OCI-LY1 (cell line): ENCODE data around the gene SLC4A2.
"Not testable (repeated sequence)": the region's sequence is repeated elsewhere in the genome, so short reads cannot be mapped to it uniquely, and the experiment has no call there.

Experiments used
- H2AFZ ChIP-seq: fragments of 200-600 bp; sonication (generic), shearing (Covaris generic); 2 replicates; pipeline ENCODE4 v1.6.0; 2014; ENCODE audit warnings: antibody characterized with exemption, mild to moderate bottlenecking, low read length
- H3F3A ChIP-seq: fragments of 200-600 bp; sonication (generic), shearing (Covaris generic); 2 replicates; pipeline ENCODE4 v1.6.0; 2014; ENCODE audit warnings: mild to moderate bottlenecking, antibody characterized with exemption, low read length, moderate library complexity; ENCODE audit not compliant: insufficient read depth
- H3K27ac ChIP-seq: fragments of 200-600 bp; sonication (generic); 2 replicates; pipeline ENCODE4 v1.5.1; 2014; ENCODE audit warnings: low read length, mixed run types, mild to moderate bottlenecking, low read depth; ENCODE audit not compliant: poor library complexity, severe bottlenecking
- H3K27me3 ChIP-seq: fragments of 200-600 bp; sonication (generic); 2 replicates; pipeline ENCODE4 v1.6.0; 2014; ENCODE audit warnings: antibody characterized with exemption, mild to moderate bottlenecking, low read length, moderate library complexity; ENCODE audit not compliant: insufficient read depth
- H3K36me3 ChIP-seq: fragments of 200-600 bp; sonication (generic); 2 replicates; pipeline ENCODE4 v1.6.1; 2014; ENCODE audit warnings: mild to moderate bottlenecking, antibody characterized with exemption, low read length, moderate library complexity, mixed read lengths; ENCODE audit not compliant: insufficient read depth
- H3K4me1 ChIP-seq: fragments of 200-600 bp; sonication (generic); 2 replicates; pipeline ENCODE4 v1.5.1; 2014; ENCODE audit warnings: mild to moderate bottlenecking, low read length, moderate library complexity; ENCODE audit not compliant: insufficient read depth, severe bottlenecking
- H3K4me2 ChIP-seq: fragments of 200-600 bp; sonication (generic), shearing (Covaris generic); 2 replicates; pipeline ENCODE4 v1.6.1; 2014; ENCODE audit warnings: low read length
- H3K4me3 ChIP-seq: fragments of 200-600 bp; sonication (generic); 2 replicates; pipeline ENCODE4 v1.5.1; 2014; ENCODE audit warnings: low read length, low read depth, mild to moderate bottlenecking, mixed read lengths; ENCODE audit not compliant: poor library complexity, severe bottlenecking
- H3K79me2 ChIP-seq: fragments of 200-600 bp; shearing (Covaris generic); 2 replicates; pipeline ENCODE4 v1.6.1; 2016; ENCODE audit warnings: mixed run types, low read length, mixed read lengths; ENCODE audit not compliant: insufficient read depth
- H3K9ac ChIP-seq: fragments of 200-600 bp; sonication (generic), shearing (Covaris generic); 2 replicates; pipeline ENCODE4 v1.6.1; 2014; ENCODE audit warnings: mild to moderate bottlenecking, low read length, mixed read lengths
- H3K9me2 ChIP-seq: fragments of 200-600 bp; sonication (generic), shearing (Covaris generic); 2 replicates; pipeline ENCODE4 v1.6.1; 2014; ENCODE audit warnings: low read depth, mild to moderate bottlenecking, low read length, mixed read lengths
- H3K9me3 ChIP-seq: fragments of 200-600 bp; shearing (Covaris generic); 2 replicates; pipeline ENCODE4 v1.6.1; 2014; ENCODE audit warnings: low read length, mixed read lengths
- H4K20me1 ChIP-seq: fragments of 200-600 bp; sonication (generic), shearing (Covaris generic); 2 replicates; pipeline ENCODE4 v1.6.0; 2016; ENCODE audit warnings: mild to moderate bottlenecking, low read length; ENCODE audit not compliant: insufficient read depth
- EZH2 ChIP-seq: fragments of 200-600 bp; sonication (generic), shearing (Covaris generic); IDR thresholded peaks from 2 replicates; pipeline ENCODE4 v1.8.0; 2017; ENCODE audit warnings: borderline replicate concordance, mixed run types, mild to moderate bottlenecking, antibody characterized with exemption, low read length, moderate library complexity, mixed read lengths
- TF ChIP-seq, protein P1 (sequence below): fragments of 200-600 bp; sonication (generic), shearing (Covaris generic); IDR thresholded peaks from 2 replicates; pipeline ENCODE4 v1.5.1; 2017; ENCODE audit warnings: mild to moderate bottlenecking, antibody characterized with exemption, low read length, moderate library complexity, mixed read lengths

Gene SLC4A2

DNA sequence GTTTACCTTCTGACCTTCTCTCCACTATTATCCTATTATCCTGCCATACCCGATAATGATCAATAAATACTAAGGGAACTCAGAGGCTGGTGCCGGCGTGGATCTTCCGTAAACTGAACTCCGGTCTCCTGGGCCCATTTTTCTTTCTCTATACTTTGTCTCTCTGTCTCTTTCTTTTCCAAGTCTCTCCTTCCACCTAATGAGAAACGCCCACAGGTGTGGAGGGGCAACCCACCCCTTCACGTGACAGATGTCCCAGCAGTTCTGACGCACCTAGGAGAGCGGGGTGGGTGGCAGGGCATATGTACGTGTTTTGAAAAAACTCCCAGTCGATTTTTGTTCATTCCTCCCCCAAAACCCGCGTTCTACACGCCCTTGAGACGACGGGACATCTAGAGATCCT is 31.7 kb upstream of the SLC4A2 start:
- not testable (repeated sequence) for H3K9me2 ChIP-seq, H3K79me2 ChIP-seq, H3K27me3 ChIP-seq, H3K9me3 ChIP-seq, H3K27ac ChIP-seq, H4K20me1 ChIP-seq, H3F3A ChIP-seq, H3K36me3 ChIP-seq
- Histone ChIP-seq H3K9ac (peak overlapping the region; percentile 20), H2AFZ (peak overlapping the region; percentile 48; the same call in 1 of the 2 replicates), H3K4me3 (peak overlapping the region; percentile 73), H3K4me2 (peak overlapping the region; percentile 66), H3K4me1 (peaks cover 24% of the 10 kb centered on the region)

DNA sequence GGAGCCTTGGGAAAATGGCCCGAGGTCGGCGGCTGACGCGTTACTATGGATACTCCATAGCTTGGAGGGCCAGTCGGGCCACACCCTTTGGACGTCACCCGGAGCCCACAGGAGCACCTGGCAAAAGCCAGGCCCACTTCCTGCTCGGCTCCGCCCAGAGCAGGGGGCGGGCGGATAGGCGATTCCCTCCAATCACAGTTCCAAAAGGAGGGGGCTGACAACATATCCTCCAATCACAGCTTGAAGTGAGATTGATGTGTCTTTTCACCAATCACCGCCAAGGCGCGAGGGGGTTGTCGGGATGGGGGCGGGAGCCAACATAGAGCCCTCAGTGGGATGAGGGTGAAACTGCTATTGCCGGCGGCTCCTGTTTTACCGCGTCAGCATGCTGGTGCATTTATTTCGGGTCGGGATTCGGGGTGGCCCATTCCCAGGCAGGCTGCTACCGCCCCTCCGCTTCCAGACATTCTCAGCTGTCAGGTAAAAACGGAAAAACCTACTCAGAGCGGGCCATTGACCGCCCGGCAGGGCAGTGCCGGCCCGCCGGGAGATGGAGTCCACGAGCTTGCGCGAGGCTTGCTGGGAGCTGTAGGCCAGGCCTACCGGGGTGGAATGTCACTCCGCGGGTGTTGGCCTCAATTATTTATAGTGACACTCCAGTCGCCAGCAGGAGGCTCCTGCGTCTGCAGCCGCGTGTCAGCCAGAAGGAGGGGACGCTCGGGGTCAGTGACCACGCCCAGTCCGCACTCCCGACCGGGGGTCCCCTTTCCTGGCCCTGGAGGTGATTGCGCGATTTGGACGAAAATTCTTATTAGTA is 31.1 kb upstream of the SLC4A2 start, which contains the start of gene ABCB8:
TSS of gene ABCB8 (plus strand) at position 320 of the 817 bp plus-strand sequence. CDS start at position 386, 66 bp downstream.
- Histone ChIP-seq H3F3A (no peaks in the 10 kb centered on the region), H3K9ac (peak within 1 kb of the TSS; percentile 71)

DNA sequence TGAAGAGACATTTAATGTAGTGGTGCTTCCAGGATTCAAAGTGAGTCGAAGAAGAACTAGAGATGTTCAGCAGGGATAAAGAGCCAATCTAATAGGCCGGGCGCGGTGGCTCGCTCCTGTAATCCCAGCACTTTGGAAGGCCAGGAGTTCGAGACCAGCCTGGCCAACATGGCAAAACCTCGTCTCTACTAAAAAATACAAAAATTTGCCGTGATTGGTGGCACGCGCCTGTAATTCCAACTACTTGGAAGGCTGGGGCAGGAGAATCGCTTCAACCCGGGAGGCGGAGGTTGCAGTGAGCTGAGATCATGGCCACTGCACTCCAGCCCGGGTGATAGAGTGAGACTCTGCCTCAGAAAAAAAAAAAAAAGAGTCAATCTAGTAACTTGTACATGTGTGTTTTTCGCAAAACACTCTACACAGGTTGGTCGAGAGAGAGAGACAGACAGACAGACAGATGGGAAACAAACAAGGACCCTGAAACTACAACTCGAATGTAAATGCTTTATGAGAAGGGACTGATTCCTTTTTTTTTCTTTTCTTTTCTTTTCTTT is 30.4 kb upstream of the SLC4A2 start:
- H2AFZ ChIP-seq = no peak overlapping the region
- peak overlapping the region; percentile 73 for H3K4me3 ChIP-seq
- no peaks in the 10 kb centered on the region for H4K20me1 ChIP-seq
- no peaks in the 10 kb centered on the region for H3K79me2 ChIP-seq
- no peak for TF ChIP-seq EZH2
- TF ChIP-seq, protein P1, sequence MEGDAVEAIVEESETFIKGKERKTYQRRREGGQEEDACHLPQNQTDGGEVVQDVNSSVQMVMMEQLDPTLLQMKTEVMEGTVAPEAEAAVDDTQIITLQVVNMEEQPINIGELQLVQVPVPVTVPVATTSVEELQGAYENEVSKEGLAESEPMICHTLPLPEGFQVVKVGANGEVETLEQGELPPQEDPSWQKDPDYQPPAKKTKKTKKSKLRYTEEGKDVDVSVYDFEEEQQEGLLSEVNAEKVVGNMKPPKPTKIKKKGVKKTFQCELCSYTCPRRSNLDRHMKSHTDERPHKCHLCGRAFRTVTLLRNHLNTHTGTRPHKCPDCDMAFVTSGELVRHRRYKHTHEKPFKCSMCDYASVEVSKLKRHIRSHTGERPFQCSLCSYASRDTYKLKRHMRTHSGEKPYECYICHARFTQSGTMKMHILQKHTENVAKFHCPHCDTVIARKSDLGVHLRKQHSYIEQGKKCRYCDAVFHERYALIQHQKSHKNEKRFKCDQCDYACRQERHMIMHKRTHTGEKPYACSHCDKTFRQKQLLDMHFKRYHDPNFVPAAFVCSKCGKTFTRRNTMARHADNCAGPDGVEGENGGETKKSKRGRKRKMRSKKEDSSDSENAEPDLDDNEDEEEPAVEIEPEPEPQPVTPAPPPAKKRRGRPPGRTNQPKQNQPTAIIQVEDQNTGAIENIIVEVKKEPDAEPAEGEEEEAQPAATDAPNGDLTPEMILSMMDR = no peak
- H3K27ac ChIP-seq = no peak overlapping the region
- peak overlapping the region; percentile 71 for H3K9ac ChIP-seq
- H3K9me2 ChIP-seq = no peaks in the 10 kb centered on the region
- 0 out of 2 replicates have a peak, but pooled peaks cover 3% of the 10 kb centered on the region for H3K36me3 ChIP-seq
- no peaks in the 10 kb centered on the region for H3K27me3 ChIP-seq
- peak overlapping the region; percentile 66 for H3K4me2 ChIP-seq
- no peaks in the 10 kb centered on the region for H3F3A ChIP-seq
- no peaks in the 10 kb centered on the region for H3K9me3 ChIP-seq
- peaks cover 24% of the 10 kb centered on the region for H3K4me1 ChIP-seq

More for the DNA sequence above, 31.1 kb upstream of the SLC4A2 start, which contains the start of gene ABCB8:
- peak within 1 kb of the TSS; percentile 66 for H3K4me2 ChIP-seq
- H3K36me3 ChIP-seq = no peaks in the 10 kb centered on the region
- peak within 1 kb of the TSS; percentile 73 for H3K4me3 ChIP-seq
- H3K27ac ChIP-seq = peak within 1 kb of the TSS; percentile 5
- H3K27me3 ChIP-seq = no peaks in the 10 kb centered on the region
- no peaks in the 10 kb centered on the region for H3K9me2 ChIP-seq
- H3K4me1 ChIP-seq = peaks cover 24% of the 10 kb centered on the region
- peak within 1 kb of the TSS; percentile 48; the same call in 1 of the 2 replicates for H2AFZ ChIP-seq
- H3K9me3 ChIP-seq = no peaks in the 10 kb centered on the region
- TF ChIP-seq EZH2 = no peak
- TF ChIP-seq, protein P1 = peak; percentile 54
- H4K20me1 ChIP-seq = no peaks in the 10 kb centered on the region
- no peaks in the 10 kb centered on the region for H3K79me2 ChIP-seq
